ENCODE data around the gene MYMK.

DNA sequence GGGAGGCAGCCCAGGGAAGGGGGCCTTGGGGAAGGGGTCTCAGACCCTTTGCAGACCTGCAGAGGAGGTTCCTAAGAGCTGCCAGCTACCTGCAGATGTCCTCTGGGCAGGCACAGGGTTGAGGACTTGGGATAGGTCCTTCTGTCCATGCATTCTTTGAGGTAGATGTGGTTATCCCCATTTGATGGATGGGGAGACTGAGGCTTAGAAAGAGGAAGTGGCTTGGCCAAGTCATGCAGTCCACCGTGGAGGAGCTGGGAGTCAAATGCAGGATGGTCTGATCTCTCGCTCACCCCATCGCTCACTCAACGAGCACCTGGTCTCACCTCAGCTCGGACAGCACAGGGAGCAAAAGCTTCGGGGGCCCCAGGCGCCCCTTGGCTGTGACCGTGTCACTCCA is 30.0 kb upstream of the MYMK start:
- TF ChIP-seq, protein P1, sequence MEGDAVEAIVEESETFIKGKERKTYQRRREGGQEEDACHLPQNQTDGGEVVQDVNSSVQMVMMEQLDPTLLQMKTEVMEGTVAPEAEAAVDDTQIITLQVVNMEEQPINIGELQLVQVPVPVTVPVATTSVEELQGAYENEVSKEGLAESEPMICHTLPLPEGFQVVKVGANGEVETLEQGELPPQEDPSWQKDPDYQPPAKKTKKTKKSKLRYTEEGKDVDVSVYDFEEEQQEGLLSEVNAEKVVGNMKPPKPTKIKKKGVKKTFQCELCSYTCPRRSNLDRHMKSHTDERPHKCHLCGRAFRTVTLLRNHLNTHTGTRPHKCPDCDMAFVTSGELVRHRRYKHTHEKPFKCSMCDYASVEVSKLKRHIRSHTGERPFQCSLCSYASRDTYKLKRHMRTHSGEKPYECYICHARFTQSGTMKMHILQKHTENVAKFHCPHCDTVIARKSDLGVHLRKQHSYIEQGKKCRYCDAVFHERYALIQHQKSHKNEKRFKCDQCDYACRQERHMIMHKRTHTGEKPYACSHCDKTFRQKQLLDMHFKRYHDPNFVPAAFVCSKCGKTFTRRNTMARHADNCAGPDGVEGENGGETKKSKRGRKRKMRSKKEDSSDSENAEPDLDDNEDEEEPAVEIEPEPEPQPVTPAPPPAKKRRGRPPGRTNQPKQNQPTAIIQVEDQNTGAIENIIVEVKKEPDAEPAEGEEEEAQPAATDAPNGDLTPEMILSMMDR (IDR thresholded peaks at IDR 0.05 in 8 of 11, conservative IDR thresholded peaks at IDR 0.05 in 3 of 11), result no peak
- TF ChIP-seq POLR2AphosphoS5 (IDR thresholded peaks at IDR 0.05), result no peak
- TF ChIP-seq POLR2A (IDR thresholded peaks at IDR 0.05), result no peak

Measured in spleen (tissue), 7 donors.